Activated naive CD4-positive, alpha-beta T cell treated with anti-CD3 and anti-CD28 coated beads, Interleukin-2, amount 50 U/mL, for 24 hours (primary cell): Measurements from ENCODE around the gene PSMB5.
A peak's percentile ranks its signal among the peaks of the same experiment; 100 is the strongest.

Experiments
- H3K27ac Mint-ChIP-seq: one replicate; pipeline ENCODE4 v1.8.0; 2021; ENCODE audit warnings: mild to moderate bottlenecking, mixed read lengths
- H3K27me3 Mint-ChIP-seq: one replicate; pipeline ENCODE4 v1.8.0; 2021; ENCODE audit warnings: mixed read lengths
- H3K36me3 Mint-ChIP-seq: one replicate; pipeline ENCODE4 v1.8.0; 2021; ENCODE audit warnings: mixed read lengths
- H3K4me1 Mint-ChIP-seq: one replicate; pipeline ENCODE4 v1.8.0; 2021; ENCODE audit warnings: mixed read lengths
- H3K4me3 Mint-ChIP-seq: one replicate; pipeline ENCODE4 v1.8.0; 2021; ENCODE audit warnings: mild to moderate bottlenecking, mixed read lengths
- H3K9me3 Mint-ChIP-seq: one replicate; pipeline ENCODE4 v1.8.0; 2021; ENCODE audit warnings: mixed read lengths

PSMB5 gene

GRCh38 chr14:22996768-22997654 lies 37.7 kb downstream of the PSMB5 start:
- Mint-ChIP-seq H3K9me3 (no peaks in the 10 kb centered on the region), H3K27me3 (no peaks in the 10 kb centered on the region), H3K27ac (no peak overlapping the region), H3K36me3 (peaks cover 2% of the 10 kb centered on the region), H3K4me1 (no peaks in the 10 kb centered on the region), H3K4me3 (no peak overlapping the region)

GRCh38 chr14:22995889-22996625 lies 38.6 kb downstream of the PSMB5 start:
- H3K9me3 Mint-ChIP-seq: no peaks in the 10 kb centered on the region
- H3K36me3 Mint-ChIP-seq: peaks cover 5% of the 10 kb centered on the region
- H3K4me3 Mint-ChIP-seq: no peak overlapping the region
- H3K4me1 Mint-ChIP-seq: no peaks in the 10 kb centered on the region
- H3K27me3 Mint-ChIP-seq: no peaks in the 10 kb centered on the region
- H3K27ac Mint-ChIP-seq: no peak overlapping the region

GRCh38 chr14:22994762-22995275 lies 39.9 kb downstream of the PSMB5 start:
- no peaks in the 10 kb centered on the region for H3K9me3 Mint-ChIP-seq

GRCh38 chr14:22993517-22993916 lies 41.2 kb downstream of the PSMB5 start:
- no peak overlapping the region for H3K27ac Mint-ChIP-seq
- peaks cover 5% of the 10 kb centered on the region for H3K36me3 Mint-ChIP-seq
- no peaks in the 10 kb centered on the region for H3K27me3 Mint-ChIP-seq
- H3K4me1 Mint-ChIP-seq: no peaks in the 10 kb centered on the region
- no peak overlapping the region for H3K4me3 Mint-ChIP-seq
- H3K9me3 Mint-ChIP-seq: no peaks in the 10 kb centered on the region

More at GRCh38 chr14:22994762-22995275, 39.9 kb downstream of the PSMB5 start:
- no peaks in the 10 kb centered on the region for H3K4me1 Mint-ChIP-seq
- no peak overlapping the region for H3K4me3 Mint-ChIP-seq
- H3K36me3 Mint-ChIP-seq: peaks cover 5% of the 10 kb centered on the region
- H3K27me3 Mint-ChIP-seq: no peaks in the 10 kb centered on the region
- no peak overlapping the region for H3K27ac Mint-ChIP-seq

GRCh38 chr14:22991852-22992251 lies 42.8 kb downstream of the PSMB5 start:
- Mint-ChIP-seq H3K36me3 (peaks cover 5% of the 10 kb centered on the region), H3K27ac (no peak overlapping the region), H3K4me3 (no peak overlapping the region), H3K9me3 (no peaks in the 10 kb centered on the region), H3K4me1 (no peaks in the 10 kb centered on the region), H3K27me3 (no peaks in the 10 kb centered on the region)

GRCh38 chr14:22987291-22987690 lies 47.4 kb downstream of the PSMB5 start:
- no peaks in the 10 kb centered on the region for H3K4me1 Mint-ChIP-seq
- peaks cover 2% of the 10 kb centered on the region for H3K36me3 Mint-ChIP-seq
- H3K9me3 Mint-ChIP-seq: no peaks in the 10 kb centered on the region
- no peaks in the 10 kb centered on the region for H3K27me3 Mint-ChIP-seq
- H3K4me3 Mint-ChIP-seq: no peak overlapping the region
- H3K27ac Mint-ChIP-seq: no peak overlapping the region

- H3K36me3 Mint-ChIP-seq: no peaks in the 10 kb centered on the region
Measured at GRCh38 chr14:22986508-22987054, 48.1 kb downstream of the PSMB5 start.

GRCh38 chr14:22985894-22986507 lies 48.7 kb downstream of the PSMB5 start:
- Mint-ChIP-seq H3K4me1 (no peaks in the 10 kb centered on the region), H3K27ac (no peak overlapping the region), H3K9me3 (no peaks in the 10 kb centered on the region), H3K27me3 (no peaks in the 10 kb centered on the region), H3K4me3 (no peak overlapping the region), H3K36me3 (no peaks in the 10 kb centered on the region)

More at GRCh38 chr14:22986508-22987054, 48.1 kb downstream of the PSMB5 start:
- Mint-ChIP-seq H3K4me3 (no peak overlapping the region), H3K4me1 (no peaks in the 10 kb centered on the region), H3K9me3 (no peaks in the 10 kb centered on the region), H3K27me3 (no peaks in the 10 kb centered on the region), H3K27ac (no peak overlapping the region)

GRCh38 chr14:22984959-22985658 lies 49.6 kb downstream of the PSMB5 start:
- Mint-ChIP-seq H3K4me3 (no peak overlapping the region), H3K27ac (peak overlapping the region; percentile 3), H3K36me3 (no peaks in the 10 kb centered on the region), H3K4me1 (peaks cover 2% of the 10 kb centered on the region), H3K9me3 (no peaks in the 10 kb centered on the region), H3K27me3 (no peaks in the 10 kb centered on the region)

GRCh38 chr14:22982477-22983245 lies 52.0 kb downstream of the PSMB5 start, which contains the start of gene AJUBA:
Gene AJUBA (minus strand): TSS chr14:22982551. CDS start chr14:22982266, 285 bp downstream.
- H3K27ac Mint-ChIP-seq: no peak within 1 kb of the TSS
- no peaks in the 10 kb centered on the region for H3K36me3 Mint-ChIP-seq
- peaks cover 8% of the 10 kb centered on the region for H3K4me1 Mint-ChIP-seq
- H3K4me3 Mint-ChIP-seq: peak within 1 kb of the TSS; percentile 45
- H3K9me3 Mint-ChIP-seq: no peaks in the 10 kb centered on the region
- H3K27me3 Mint-ChIP-seq: no peaks in the 10 kb centered on the region

- H3K27me3 Mint-ChIP-seq: no peaks in the 10 kb centered on the region
- peak overlapping the region; percentile 45 for H3K4me3 Mint-ChIP-seq
- no peaks in the 10 kb centered on the region for H3K9me3 Mint-ChIP-seq
- H3K36me3 Mint-ChIP-seq: no peaks in the 10 kb centered on the region
- H3K4me1 Mint-ChIP-seq: peaks cover 8% of the 10 kb centered on the region
- H3K27ac Mint-ChIP-seq: no peak overlapping the region
Measured at GRCh38 chr14:22981876-22982476, 52.7 kb downstream of the PSMB5 start.

GRCh38 chr14:22981090-22981875 lies 53.4 kb downstream of the PSMB5 start:
- H3K27ac Mint-ChIP-seq: no peak overlapping the region
- H3K27me3 Mint-ChIP-seq: no peaks in the 10 kb centered on the region
- H3K4me1 Mint-ChIP-seq: peaks cover 8% of the 10 kb centered on the region
- H3K4me3 Mint-ChIP-seq: peak overlapping the region; percentile 64
- no peaks in the 10 kb centered on the region for H3K9me3 Mint-ChIP-seq
- no peaks in the 10 kb centered on the region for H3K36me3 Mint-ChIP-seq

GRCh38 chr14:22980672-22981089 lies 54.0 kb downstream of the PSMB5 start:
- Mint-ChIP-seq H3K27me3 (no peaks in the 10 kb centered on the region), H3K4me1 (peaks cover 8% of the 10 kb centered on the region), H3K36me3 (no peaks in the 10 kb centered on the region), H3K27ac (no peak overlapping the region), H3K4me3 (peak overlapping the region; percentile 64), H3K9me3 (no peaks in the 10 kb centered on the region)
